Measurements from ENCODE around the gene FERMT3.
A peak's percentile ranks its signal among the peaks of the same experiment; 100 is the strongest.
"Not testable (repeated sequence)": the region's sequence is repeated elsewhere in the genome, so short reads cannot be mapped to it uniquely, and the experiment has no call there.

FERMT3 gene

DNA sequence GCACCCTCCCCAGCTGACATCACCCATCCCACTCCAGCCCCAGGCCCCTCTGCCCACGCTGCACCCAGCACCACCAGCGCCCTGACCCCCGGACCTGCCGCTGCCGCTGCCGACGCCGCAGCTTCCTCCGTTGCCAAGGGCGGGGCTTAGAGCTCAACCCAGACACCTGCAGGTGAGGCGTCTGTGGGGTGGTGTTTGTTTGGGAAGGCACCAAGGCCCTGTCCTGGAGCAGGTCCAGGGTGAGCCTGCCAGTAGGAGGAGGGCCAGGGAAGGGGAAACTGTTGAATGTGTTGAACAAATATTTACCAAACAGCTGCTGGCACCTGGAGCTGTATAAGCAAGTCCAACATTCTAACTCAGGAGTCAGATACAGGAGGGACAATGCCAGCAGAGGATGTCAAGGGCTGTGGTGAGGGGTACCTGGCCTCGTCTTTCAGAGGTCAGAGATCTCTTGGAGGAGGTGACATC is 31.0 kb downstream of the FERMT3 start:
- DNase-seq: no peak

DNA sequence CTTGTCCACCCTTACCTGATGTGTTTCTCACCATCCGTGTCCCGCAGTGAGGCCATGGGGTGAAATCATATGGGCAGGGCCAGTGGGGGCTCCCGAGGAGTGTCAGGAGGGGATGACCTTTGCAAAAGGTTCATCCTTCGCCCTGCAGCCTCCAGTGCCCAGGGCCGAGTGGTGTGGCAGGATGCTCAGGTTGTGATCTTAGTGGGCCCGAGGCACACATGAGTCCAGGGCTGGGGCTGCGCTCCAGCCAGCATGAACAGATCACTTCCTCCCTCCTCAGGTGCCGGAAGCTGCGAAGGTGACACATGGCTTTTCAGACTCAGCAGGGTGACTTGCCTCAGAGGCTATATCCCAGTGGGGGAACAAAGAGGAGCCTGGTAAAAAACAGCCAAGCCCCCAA is 31.6 kb downstream of the FERMT3 start:
- no peak for DNase-seq

DNA sequence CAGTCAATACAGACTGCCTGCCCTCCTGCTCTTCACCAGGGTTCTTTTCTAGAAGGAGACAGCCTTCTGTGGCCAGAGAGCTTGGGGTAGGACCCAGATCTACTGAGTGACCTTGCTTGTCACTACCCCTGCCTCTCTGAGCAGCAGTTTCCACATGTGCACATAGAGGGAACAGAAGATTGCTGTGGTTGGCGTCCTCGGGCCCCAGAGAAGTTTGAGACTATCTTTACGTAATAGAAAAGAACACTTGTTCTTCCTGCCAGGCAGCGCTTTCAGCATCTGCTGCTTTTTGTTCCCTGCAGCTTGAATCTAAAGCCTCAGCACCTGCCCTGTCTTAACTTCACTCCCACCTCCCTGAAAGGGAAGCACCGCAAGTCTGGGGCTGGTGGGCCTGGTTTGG is 32.5 kb downstream of the FERMT3 start:
- DNase-seq: no peak

DNA sequence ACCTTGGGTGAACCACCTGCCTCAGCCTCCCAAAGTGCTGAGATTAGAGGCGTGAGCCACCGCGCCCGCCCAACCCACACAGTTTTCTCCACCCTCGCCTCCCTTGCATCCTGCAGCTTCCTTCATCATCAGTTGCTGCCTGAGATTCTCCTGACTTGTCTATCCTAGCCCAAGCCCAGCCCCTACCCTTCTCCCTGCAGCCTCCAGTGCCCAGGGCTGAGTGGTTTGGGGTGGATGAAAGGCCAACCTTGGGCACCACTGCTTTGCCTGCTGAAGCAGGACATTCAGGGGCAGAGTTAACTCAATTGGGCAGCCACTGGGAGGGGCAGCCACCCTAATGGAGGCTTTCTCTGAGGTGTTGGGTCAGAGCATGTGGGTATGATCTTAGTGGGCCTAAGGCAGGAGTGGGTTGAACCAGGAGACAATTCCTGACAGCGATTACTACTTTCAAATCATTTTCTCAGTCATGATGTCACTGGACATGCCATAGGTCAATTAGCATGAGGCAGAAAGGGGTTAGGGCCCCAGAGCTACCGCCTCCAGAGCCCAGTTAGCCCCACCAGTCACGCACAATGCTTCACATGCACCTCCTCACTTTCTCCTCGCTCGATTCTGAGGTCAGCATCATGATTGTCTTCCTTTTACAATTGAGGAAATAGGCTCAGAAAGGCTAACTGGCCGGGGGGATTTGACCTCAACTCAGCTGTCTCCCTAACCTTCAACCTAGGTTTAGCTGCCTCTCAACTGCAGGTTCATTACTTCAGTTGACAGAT is 33.3 kb downstream of the FERMT3 start:
- no peak for DNase-seq

DNA sequence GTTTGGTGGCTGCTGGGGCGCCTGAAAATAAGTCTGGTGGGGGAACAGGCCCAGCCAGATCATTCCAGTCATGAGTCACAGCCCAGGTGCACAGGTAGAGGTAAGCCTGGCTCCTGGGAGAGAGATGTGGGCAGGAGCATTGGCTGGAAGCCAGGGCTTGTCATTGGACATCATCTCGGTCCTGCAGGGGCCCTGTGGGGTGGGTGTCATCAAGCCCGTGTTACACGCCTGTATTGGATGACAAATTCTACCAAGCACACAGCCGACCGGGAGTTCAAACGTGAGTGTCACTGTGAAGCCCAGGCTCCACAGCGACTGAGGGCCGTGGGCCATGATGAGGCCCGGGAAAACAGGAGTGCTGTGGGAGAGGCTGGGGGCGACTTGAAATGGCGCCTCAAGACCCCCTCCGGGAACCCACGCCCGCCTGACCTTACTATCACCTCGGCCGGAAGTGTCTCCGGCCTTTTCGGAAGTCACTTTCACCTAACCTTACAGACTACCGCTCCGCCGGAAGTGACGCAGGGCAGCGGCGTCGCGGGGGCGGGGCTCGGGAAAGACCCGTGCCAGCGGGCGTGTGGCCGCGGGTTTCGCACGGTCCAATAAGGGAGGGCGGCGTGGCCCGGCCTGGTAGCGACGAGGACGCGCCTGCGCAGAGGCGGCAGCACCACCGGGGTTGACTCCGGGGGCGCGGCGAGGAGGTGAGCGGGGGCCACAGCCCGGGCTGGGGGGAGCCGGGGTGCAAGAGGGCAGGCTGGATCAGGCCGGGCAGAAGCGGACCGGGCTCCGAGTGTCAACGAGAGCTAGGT is 34.1 kb downstream of the FERMT3 start, which contains the start of gene FKBP2:
FKBP2 (plus strand) TSS at position 661 of the 806 bp plus-strand sequence. CDS start 1,293 bp downstream, outside the sequence.
- peak; percentile 67 for DNase-seq

DNA sequence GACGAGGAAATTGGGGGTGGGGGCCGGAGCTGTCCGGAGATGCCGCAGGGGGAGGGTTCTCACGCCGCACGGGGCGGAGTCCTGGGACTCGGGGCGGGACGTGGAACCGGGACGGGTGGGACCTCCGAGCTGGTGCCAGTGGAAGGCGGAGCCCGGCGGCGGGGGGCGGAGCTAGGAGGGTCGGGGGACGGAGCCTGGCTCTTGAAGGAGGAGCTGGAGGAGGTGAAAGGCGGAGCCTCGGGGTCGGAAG is 34.6 kb downstream of the FERMT3 start:
- no peak for DNase-seq

DNA sequence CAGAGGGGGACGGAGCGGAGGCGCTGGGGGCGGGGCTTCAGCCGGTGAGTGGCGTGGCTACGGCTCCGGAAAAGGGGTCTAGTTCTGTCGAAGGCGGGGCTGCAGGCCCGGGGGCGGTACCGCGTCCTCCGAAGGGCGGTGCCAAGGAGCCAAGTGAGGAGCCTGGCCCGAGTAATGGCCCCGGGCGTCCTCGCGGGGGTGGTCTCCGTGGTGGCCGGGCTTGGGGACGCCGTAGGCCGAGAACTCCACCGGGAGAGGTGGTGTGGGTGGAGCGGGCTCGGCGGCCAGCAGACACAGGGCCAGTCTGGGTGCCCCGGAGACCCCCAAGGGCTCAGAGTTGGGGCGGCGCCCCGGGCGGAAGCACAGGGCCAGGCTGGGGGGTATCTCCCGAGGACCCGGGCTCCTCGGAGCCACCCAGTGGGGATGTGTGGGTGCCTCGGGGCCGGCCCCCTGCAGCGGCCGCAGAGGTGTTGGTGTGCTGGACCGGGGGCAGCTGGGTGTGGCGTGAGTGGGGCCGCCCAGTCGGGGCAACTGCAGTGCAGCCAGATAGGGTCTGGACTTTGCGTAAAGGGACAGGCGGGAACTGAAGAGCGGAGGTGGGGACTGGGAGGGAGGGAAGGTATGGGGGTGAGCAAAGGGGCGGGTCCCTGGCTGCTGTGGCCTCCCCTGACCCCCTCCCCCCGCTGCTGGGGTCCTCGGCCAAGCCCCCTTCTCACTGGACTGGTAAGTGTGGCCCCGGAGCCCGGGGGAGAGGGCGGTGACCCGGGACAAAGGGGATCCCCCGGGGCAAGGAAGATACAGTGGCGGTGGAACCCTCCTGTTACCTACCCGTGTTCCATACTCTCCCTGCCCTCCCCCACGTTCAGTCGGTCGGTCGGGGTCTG is 35.2 kb downstream of the FERMT3 start:
- DNase-seq: peak; percentile 82

DNA sequence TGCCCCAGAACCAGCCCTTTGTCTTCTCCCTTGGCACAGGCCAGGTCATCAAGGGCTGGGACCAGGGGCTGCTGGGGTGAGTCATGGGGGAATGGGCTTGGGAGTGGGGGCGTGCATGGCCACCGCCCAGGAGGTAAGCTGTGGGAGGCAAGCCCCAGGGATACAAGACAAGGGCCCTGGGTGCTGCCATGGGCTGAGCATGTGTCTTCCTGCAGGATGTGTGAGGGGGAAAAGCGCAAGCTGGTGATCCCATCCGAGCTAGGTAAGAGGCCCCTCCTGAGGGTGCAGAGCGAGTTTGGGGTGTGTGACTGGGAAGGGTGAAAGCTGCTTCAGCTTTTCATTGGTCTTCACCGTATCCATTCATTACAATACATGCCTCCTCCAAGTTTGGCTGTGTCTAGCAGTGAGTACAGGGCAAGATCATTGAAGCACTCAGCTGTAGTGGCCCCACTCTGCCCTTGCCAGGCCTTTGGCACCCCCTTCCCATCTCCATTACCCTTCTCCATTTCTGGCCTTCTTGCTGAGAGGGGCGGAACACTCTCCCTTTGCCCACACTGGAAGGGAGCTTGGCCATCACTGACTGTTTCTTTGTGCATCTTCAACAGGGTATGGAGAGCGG is 36.8 kb downstream of the FERMT3 start:
- no peak for DNase-seq

DNA sequence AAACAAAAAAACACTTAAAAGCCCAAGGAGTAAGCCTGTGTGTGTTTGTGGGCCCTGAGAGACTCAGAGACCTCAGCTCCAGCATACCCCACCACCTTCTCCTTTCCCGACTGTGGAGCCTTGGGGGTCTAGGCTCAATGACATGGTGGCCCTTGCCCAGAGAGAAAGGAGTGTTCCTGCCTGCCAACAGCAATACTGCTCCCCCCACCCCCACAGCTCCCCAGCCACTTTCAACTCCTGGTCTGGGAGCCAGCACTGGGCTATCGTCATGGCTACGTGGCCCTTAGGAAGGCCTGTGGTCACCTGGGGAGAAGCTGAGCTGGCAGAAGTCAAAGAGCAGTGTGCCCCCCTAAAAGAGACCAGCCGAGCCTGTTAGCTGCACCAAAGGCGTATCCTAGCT is 37.6 kb downstream of the FERMT3 start:
- no peak for DNase-seq

DNA sequence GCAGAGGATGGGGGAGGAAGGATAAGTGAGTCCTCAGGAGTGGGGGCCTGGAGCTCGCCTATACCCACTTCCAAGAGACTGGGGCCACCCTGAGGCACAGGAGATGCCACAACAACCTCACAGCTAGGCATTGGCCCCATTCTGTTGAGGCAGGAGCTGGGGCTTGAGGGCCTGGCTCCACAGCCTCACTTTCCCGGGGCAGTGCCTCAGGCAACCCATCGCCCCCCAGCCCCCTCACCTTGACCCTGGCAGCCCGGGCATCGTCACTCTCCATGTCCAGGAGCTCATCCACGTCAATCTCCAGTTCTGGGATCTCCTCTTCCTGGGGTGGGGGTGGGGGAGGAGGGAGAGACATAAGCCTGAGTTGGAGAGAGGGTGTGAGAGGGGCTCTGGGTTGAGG is 38.4 kb downstream of the FERMT3 start:
- DNase-seq: no peak

DNA sequence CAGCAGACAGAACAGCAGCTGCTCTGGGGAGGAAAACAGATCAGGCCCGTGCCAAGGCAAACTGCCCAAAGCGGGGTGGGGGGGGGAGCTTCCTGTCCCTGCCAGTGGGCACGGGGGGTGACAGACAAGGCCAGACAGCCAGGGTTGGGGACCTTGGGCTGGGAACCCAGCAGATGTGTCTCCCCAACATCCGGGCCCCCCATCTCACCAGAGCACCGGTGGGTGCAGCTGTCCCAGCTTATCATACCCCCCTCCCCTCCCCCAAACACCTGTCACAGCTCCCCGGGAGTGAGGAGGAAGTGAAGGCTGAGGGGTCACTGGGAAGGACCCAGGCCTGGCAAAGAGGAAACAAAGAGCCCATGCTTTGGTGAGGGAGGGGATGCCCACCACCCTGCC is 38.9 kb downstream of the FERMT3 start:
- DNase-seq: no peak

DNA sequence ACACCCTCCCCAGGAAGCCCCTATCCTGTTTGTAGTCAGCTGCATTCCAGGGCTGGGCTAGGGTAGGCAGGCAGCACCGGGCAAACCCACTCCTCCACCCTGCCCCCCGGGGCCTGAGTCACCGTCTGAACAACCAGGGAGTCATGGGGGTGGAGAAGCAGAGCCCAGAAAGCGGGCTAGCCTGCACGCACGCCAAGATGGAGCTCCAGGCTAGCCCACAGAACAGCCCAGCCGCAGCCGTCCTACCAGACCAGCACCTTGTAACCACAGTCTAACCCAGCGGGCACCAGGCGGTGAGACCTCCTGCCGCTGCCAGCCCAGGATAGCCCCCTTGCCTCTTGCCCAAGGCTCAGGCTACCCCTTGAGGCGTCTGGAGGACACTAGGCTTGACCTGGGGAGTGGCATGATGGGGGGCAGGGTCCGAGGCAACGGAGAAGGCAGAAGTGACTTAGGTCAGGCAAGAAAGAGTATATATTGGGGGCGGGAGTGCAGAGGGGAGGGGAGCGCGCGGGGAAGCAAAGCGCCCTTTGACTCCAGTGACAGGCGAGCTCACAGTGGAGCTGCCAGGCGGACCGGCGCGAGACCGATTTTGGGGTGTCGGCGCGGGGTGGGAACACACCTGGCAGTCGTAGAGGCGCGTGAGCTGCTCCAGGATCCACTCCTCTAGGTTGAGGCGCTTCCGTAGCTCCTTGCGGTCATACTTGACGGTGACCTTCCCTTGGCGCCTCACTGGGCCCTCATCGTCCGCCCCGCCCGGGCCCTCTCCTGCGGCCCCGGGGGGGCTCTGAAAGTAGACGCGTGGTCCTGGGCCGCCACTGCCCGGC is 39.5 kb downstream of the FERMT3 start:
- no peak for DNase-seq

DNA sequence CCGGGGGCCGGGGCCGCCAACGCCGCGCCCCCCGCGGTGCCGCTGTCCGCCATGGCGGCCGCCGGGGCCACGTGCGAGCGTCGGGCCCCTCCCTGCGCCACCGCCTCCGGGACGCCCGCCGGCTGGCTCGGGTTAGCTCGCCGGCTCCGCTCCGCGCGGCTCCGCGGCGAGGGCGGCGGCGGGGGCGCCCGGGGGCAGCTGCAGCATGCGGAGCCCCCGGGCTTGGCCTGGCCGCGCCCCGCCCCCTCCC is 40.0 kb downstream of the FERMT3 start:
- not testable (repeated sequence) for DNase-seq

DNA sequence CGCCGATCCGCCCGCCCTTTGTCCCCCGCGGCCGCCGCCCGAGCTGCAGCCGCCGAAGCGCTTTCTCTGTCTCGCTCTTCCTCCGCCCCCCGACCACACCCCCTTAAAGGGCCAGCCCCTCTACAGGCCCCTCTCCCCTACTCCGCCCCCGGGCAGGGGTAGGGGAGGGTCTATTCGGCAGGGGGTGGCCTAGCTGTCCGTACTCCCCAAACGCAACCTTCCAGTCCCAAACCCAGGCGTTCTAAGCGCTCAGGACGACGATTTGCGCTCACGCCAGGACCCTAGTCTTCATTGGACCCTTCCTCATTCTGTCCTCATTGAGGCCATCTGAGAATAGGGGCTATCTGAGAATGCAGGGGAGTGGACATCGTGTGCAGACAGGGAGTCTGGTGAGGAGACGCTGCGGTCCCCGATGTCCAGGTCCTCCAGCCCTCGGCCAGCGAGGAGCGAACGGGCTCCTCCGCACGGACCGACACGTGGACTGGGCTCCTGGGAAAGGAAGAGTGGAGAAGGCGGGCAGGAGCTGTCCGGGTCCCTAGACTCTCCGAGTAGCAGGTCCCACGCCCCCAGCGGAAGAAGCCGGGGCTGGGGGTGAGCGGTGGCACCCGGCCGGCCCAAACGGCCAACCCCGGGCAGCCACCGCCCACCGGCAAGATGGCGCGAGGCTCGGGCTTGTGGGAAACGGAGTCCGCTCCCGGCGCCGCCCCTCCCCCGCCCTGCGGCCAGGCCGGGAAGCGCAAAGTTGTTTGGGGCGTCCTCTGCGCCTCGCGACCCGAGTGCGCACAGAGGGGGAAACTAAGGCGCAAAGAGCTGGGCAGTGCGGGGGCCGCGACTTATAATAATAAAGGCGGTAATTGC is 40.6 kb downstream of the FERMT3 start, which contains the start of gene PPP1R14B:
PPP1R14B (minus strand) TSS at position 73 of the 858 bp plus-strand sequence. CDS start 270 bp downstream, outside the sequence.
- peak; percentile 21 for DNase-seq

DNA sequence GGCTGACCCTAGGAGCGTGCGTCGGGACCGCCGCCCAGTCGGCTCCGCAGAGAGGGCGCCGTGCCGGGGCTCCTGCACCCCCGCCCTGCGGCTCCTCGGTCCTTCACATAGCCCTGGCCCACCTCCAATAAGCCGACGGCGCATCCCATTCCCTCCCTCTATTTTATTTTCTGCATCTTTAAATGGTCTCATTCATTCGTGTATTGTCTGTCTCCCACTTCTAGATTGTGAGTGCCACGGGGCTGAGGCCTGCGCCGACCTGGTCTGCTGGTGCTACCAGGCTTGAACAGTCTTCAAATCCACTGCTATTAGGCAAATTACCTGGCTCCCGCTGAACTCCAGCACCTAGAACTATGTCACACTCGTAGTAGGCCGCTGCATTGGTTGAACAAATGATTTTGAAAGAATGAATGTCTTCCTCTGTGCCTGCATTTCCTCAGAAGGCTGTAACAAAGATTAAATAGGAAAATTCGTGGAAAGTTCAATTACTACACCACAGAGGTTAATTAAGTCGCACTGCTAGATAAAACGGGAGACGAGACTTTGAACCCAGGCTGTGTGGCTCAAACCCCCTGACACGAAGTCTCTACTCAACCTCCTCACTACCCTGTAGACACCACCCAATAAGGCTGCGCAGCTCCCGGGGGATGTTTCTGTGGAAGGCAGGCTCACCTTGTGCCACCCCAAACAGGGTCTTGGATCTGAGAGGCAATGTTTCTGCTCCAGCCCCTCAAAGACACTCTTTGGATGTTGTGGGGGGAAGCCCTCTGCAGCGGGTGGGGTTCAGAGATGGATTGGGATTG is 41.4 kb downstream of the FERMT3 start:
- DNase-seq: no peak

DNA sequence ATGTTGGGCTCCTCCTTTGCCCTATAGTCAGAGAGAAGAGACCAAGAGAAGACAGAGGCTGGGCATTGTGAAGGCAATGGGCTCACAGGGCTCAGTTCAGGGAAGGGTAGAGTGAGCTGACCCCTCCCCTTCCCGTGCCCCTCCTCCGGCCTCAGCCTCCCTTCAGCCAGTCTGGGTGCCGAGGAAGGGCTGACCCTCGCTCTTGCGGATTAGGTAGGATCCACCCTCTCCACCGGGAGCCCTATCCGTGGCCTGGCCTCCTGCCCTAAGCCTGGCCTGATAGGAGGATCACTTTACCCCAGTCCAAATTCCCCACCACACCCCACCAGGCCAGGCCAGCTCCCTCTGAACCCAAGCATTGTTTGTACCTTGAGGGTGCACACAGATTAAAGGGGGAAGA is 42.1 kb downstream of the FERMT3 start:
- no peak for DNase-seq

DNA sequence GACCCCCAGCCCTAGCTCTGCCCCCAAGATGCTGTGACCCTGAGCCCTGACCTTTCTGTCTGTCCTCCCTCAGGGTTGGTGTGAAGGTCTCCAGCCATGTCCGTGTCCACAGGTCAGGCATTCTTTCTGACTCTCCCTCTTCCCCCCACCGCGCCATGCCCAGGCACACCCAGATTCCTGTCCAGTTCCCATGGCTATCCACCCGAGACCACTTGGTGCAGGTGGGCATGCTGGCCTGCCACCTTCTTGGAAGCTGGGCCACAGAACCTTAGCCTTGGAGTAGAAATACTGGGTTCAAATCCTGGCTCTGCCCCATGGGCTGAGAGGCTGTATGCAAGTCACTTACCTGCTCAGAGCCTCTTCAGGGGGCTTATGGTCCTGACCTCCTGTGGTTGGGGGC is 42.5 kb downstream of the FERMT3 start:
- DNase-seq: no peak

DNA sequence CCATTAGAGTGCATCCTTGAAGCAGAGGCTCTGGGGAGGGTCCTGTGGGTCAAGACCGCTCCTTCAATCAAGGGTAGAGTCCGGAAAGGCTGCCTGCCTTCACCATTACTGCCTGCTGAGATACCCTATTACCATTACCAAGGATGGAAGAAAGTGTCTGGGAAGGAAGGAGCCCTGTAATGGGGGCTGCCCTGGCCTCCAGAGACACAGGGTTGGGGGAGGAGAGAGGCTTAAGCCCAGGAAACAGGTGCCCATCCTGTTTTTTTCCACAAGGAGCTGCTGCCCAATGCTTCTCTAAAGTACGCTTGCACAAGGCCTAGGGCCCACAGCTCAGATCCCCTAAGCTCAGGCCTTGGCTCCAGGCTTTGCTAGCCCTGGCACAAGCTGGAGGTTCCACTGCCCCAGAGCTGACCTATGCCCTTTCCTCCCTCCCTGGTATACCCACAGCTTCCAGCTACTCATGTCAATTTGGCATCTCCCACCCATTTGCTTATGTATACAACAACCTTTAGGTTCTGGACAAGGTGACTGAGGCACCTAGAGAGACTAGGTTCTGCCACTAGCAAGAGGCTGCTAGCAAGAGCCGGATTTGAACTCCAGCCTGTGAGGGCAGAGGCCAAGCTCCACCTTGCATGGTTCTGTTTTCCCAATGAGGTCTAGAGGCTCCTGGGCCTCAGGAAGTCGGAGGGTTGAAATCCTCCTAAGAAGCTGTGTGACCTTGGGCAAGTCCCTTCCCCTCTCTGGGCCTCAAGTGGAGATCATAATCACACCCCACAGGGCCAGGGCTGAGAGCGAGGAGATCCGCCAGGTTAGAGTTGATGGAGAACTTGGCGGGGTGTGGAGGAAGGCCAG is 43.3 kb downstream of the FERMT3 start:
- DNase-seq: no peak

DNA sequence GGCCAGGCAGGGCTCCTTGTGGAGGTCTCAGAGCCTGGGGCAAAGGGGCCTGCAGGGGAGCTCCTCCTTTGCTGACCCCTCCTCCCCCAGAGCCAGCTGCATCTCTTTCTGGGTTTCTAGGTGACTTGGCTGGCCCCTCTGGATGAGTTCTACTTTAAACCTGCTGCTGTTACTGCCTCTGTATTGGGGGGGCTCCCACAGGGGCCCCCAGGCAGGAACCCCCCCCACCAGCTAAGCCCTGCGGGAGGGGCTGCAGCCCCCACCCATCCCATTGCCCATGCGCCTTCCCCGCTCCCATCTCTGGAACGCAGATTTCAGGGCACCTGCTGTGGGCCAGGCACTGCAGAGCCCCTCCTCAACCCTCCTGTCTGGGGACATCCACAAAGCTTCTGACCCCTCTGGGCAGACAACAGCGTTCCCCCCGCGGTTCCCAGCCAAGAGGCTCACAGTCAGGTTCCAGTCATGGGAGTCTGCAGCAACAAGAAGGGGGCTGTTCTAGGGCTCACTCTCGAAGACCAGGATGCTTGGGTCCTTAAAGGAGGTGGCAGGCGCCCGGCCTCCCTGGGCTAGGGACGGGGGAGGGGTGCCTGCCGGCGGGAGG is 44.0 kb downstream of the FERMT3 start:
- peak; percentile 6 for DNase-seq

Data from NCI-H524 treated with DMSO at 0.1 percent for 48 hours (cell line).